ENCODE measurements around the gene TRPM1.

The TRPM1 gene

DNA sequence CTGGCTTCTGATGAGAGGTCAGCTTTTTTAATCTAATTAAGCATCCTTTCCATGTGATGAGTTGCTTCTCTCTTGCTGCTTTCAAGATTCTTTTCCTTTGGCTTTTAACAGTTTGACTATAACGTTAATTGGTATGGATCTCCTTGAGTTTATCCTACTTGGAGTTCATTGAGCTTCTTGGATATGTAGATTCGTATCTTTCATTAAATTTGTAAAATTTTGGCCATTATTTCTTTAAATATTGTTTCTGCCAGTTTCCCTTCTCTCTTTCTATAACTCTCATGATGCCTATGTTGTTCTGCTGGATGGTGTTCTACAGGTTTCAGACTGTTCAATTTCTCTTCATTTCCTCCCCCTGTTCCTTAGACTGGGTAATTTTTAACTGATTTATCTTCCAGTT is 89.1 kb downstream of the TRPM1 start:
- no peak overlapping the region for H3K4me3 ChIP-seq (ENCODE audit: low read length)
- TF ChIP-seq, protein P1, sequence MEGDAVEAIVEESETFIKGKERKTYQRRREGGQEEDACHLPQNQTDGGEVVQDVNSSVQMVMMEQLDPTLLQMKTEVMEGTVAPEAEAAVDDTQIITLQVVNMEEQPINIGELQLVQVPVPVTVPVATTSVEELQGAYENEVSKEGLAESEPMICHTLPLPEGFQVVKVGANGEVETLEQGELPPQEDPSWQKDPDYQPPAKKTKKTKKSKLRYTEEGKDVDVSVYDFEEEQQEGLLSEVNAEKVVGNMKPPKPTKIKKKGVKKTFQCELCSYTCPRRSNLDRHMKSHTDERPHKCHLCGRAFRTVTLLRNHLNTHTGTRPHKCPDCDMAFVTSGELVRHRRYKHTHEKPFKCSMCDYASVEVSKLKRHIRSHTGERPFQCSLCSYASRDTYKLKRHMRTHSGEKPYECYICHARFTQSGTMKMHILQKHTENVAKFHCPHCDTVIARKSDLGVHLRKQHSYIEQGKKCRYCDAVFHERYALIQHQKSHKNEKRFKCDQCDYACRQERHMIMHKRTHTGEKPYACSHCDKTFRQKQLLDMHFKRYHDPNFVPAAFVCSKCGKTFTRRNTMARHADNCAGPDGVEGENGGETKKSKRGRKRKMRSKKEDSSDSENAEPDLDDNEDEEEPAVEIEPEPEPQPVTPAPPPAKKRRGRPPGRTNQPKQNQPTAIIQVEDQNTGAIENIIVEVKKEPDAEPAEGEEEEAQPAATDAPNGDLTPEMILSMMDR (conservative IDR thresholded peaks at IDR 0.05; ENCODE audit: low read depth, low read length): no peak
- DNase-seq (ENCODE audit: low read depth): no peak

DNA sequence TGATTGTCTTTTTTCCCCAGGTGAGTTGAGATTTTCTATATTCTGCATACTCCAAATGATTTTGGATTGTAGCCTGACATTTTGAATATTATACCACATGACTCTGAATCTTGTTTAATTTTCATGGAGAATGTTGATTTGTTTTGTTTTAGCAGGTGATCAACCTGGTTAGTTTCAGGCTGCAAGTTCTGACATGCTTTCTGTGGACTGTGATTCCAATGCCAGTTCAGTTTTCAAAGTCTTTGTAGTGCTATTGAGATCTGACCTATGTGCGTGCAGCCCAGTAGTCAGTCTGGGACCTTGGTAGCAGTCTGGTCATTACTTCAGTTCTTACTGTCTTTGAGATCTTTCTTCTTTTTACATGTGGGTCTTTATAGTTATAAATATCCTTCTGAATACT is 91.5 kb downstream of the TRPM1 start:
- no peak overlapping the region for H3K4me3 ChIP-seq (ENCODE audit: low read length)
- no peak for DNase-seq (ENCODE audit: low read depth)
- TF ChIP-seq, protein P1 (conservative IDR thresholded peaks at IDR 0.05; ENCODE audit: low read depth, low read length): no peak

DNA sequence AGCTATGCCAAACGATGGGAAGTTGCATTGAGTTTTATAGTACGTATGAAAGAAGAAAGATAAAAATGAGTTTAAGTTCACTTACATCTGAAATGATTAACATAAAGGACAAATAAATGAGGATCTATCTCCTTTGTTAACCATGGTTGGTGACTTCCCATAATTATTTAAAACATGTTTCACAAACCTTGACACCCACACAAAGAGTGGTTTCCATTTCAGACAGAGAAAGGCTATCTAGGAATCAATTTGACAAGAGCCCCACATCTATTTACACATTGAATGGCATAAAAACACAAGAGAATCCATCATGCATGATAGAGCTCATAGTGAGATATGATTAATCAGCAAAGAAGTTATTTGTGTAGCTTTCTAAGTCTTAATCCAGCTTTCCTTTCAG is 95.9 kb downstream of the TRPM1 start:
- TF ChIP-seq, protein P1 (conservative IDR thresholded peaks at IDR 0.05; ENCODE audit: low read depth, low read length): no peak
- no peak for DNase-seq (ENCODE audit: low read depth)
- no peak overlapping the region for H3K4me3 ChIP-seq (ENCODE audit: low read length)

DNA sequence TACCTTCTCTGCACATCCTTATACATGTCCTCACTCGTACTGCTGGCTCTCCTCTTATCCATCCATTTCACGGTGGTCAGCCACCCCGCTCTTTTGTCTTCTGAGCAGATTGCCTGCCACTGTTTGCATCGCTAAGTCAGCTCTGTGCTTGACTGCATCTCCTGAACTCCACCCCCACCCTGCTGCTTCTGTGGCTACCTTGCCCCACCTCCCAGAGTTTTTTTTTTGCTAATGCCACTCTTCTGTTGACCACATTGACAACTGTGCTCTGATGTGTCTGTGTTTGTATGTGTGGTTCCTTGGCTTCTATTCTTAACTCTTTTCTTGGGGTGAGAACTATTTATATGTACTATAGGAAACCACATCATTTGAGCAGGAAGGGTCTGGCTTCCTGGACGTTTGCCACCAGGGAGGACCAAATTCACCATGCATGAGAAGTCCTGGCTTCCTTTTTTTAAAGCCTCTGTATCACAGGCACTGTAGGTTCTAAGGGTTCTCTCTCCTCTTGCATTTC is 97.2 kb downstream of the TRPM1 start:
- DNase-seq (ENCODE audit: low read depth): no peak
- H3K4me3 ChIP-seq (ENCODE audit: low read length): no peak overlapping the region
- TF ChIP-seq, protein P1 (conservative IDR thresholded peaks at IDR 0.05; ENCODE audit: low read depth, low read length): no peak

DNA sequence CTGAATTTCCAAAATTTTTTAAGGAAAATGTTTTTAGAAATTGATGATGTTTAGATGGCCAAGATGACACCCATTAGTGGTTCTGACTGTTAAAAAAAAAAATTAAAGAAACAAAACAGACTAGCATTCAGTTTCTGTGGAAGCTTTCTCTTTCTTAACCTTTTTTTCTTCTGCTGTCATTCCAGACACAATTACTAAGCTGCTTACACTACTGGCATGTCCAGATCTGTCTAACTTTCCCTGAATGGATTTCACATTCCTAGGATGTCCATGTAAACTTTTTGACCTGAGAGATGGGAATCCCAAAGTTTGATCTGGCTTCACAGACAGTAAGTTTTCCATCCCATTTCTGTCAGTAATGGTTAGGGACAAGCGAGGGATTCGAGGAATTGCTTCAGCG is 99.8 kb downstream of the TRPM1 start:
- TF ChIP-seq, protein P1 (conservative IDR thresholded peaks at IDR 0.05; ENCODE audit: low read depth, low read length): no peak
- H3K4me3 ChIP-seq (ENCODE audit: low read length): no peak overlapping the region

DNA sequence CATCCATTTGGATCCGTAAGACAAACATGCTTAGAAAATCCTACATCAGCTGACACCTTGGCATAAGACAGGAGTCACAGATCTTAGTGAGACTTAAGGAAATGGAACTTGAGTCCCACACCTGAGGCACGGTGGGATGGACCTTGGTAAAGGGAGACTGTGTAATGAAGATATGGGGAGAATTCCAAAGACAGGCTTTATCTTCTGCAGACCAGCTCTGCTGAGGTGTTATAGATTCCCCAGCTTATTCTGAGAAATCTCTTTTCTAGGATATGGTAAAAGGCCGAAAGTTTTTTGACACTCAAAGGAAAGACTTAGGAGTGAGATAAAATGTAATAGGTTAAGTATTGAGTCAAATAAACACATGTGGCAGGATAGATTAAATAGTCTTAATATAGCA is 101.8 kb downstream of the TRPM1 start:
- TF ChIP-seq, protein P1 (conservative IDR thresholded peaks at IDR 0.05; ENCODE audit: low read depth, low read length): no peak
- no peak for DNase-seq (ENCODE audit: low read depth)
- no peak overlapping the region for H3K4me3 ChIP-seq (ENCODE audit: low read length)

More for the DNA sequence above, 99.8 kb downstream of the TRPM1 start:
- DNase-seq (ENCODE audit: low read depth): no peak

DNA sequence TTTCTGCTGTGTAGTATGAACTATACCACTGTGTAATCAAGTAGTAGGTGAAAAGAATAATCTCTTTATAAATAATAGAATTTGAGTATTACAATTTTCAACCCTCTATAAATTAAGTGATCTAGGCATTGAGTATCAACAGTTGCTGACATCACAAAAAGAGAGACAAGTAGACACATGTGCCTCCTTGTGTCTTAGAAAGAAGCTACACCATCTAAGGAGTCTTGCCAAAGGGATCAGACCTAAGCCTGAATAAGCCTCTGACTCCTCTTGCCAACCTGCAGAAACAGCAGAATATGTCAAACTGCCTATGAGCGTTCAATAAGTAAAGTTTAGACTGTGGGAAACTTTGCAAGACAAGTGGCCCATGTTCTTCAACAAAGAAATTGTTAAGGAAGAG is 104.3 kb downstream of the TRPM1 start:
- TF ChIP-seq, protein P1 (conservative IDR thresholded peaks at IDR 0.05; ENCODE audit: low read depth, low read length): no peak
- no peak for DNase-seq (ENCODE audit: low read depth)
- no peak overlapping the region for H3K4me3 ChIP-seq (ENCODE audit: low read length)
